Skeletal muscle tissue (tissue), 4 donors: ENCODE results near the gene STIM2. TPM values are rescaled to one million over a fixed set of nuclear protein-coding genes. Genes with fewer than 3 reads are reported as not detected.

Source experiments
- H3K27ac ChIP-seq: one replicate; pipeline ENCODE4 v1.7.0; 2013; ENCODE audit warnings: mild to moderate bottlenecking, low read depth, low read length, inconsistent platforms
- H3K27me3 ChIP-seq, 3 donors: one replicate each; pipeline ENCODE4 v1.7.0; 2013; ENCODE audit warnings: low read length in 3 of 3; ENCODE audit not compliant: control insufficient read depth in 3 of 3, insufficient read depth in 3 of 3
- H3K36me3 ChIP-seq, 3 donors: one replicate each; pipeline ENCODE4 v1.7.0; 2013; ENCODE audit warnings: low read length in 3 of 3; ENCODE audit not compliant: control insufficient read depth in 3 of 3, insufficient read depth in 3 of 3
- H3K4me1 ChIP-seq, 3 donors: one replicate each; pipeline ENCODE4 v1.7.0; 2013; ENCODE audit warnings: low read length in 3 of 3, mild to moderate bottlenecking in 3 of 3; ENCODE audit not compliant: control insufficient read depth in 3 of 3, insufficient read depth in 3 of 3
- H3K4me3 ChIP-seq, 3 donors: one replicate each; pipeline ENCODE4 v1.7.0; 2013; ENCODE audit warnings: low read length in 3 of 3
- H3K9ac ChIP-seq, 3 donors: one replicate each; pipeline ENCODE4 v1.7.0; 2013; ENCODE audit warnings: low read length in 3 of 3, mild to moderate bottlenecking in 3 of 3, moderate library complexity in 2 of 3, low read depth in 1 of 3
- H3K9me3 ChIP-seq, 3 donors: one replicate each; pipeline ENCODE4 v1.7.0; 2013; ENCODE audit warnings: low read length in 3 of 3; ENCODE audit not compliant: control insufficient read depth in 3 of 3
- total RNA-seq: library from RNA; depleted of rRNA; stranded (reverse); fragments of >200 nt; gene quantifications from one replicate; pipeline ENCODE4 v1.2.3, GENCODE V29; 2014
- donor health status: Osteomylitis.

The STIM2 gene
- total RNA-seq, 1 donor from 2014 or later, result 16.2 TPM

DNA sequence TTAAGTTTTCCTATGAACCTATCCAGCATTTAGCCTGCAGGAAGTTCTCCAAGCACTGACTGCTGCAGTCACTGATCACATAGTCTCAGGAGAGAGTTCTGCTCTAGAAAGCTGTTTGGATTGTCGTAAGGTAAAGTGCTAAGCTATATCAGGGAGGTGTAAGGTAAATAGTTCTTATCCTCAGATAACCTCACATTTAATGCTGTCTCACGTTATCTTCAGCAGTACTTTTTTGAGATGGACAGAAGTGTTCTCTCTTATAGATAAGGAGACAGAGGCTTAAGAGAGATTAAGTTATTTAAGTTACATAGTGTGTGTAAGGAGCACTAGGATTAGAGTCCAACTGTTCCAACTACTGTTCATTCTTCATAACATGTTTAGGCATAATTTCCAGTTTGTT lies 77.9 kb downstream of the STIM2 start:
- H3K27me3 ChIP-seq, result no peaks in the 10 kb centered on the region
- H3K36me3 ChIP-seq, result no peaks in the 10 kb centered on the region
- H3K4me1 ChIP-seq, result no peaks in the 10 kb centered on the region
- H3K27ac ChIP-seq, result no peak overlapping the region
- H3K4me3 ChIP-seq, result no peak overlapping the region
- H3K9ac ChIP-seq, result no peak overlapping the region
- H3K9me3 ChIP-seq, result no peaks in the 10 kb centered on the region

DNA sequence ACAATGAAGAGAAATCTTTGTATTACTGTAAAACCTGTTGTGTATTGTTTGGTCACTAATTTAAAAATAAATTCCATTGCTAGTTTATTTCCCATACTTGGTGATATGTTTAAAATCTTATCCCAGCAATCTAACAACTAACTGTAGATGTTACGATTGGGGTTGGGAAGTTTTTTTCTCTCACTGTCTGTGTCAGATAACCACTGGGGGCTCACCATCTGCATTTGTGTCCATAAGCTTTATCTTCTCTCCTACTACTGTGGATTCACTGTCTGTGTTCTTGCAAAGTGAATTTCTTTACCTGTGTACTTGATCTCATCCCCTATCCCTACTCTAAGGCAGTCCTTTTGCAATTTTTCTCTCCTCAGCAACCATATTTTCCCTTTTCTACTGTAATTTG lies 81.3 kb downstream of the STIM2 start:
- H3K4me1 ChIP-seq, result no peaks in the 10 kb centered on the region
- H3K27ac ChIP-seq, result no peak overlapping the region
- H3K27me3 ChIP-seq, result no peaks in the 10 kb centered on the region
- H3K9me3 ChIP-seq, result no peaks in the 10 kb centered on the region
- no peak overlapping the region for H3K4me3 ChIP-seq
- H3K9ac ChIP-seq, result no peak overlapping the region
- no peaks in the 10 kb centered on the region for H3K36me3 ChIP-seq

DNA sequence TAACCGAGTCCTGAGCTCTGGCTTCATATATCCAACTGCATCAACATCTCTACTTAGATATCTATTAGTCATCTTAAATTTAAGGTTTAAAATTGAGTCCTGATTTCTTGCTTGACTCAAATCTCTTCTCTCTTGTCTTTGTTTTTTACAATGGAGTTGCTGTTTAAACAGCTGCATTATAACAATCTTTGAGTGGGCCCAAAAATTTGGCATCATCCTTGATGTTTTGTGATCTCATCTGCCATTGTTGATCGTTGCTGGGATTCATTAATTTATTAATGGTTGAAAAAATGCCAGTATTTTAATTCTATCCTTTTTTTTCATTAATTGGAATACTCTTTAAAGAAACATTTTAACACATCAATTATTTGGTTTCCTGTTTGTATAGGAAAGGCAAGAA lies 82.2 kb downstream of the STIM2 start:
- Histone ChIP-seq H3K27me3 (no peaks in the 10 kb centered on the region), H3K9ac (no peak overlapping the region), H3K4me3 (no peak overlapping the region), H3K4me1 (no peaks in the 10 kb centered on the region), H3K36me3 (no peaks in the 10 kb centered on the region), H3K9me3 (no peaks in the 10 kb centered on the region), H3K27ac (no peak overlapping the region)

DNA sequence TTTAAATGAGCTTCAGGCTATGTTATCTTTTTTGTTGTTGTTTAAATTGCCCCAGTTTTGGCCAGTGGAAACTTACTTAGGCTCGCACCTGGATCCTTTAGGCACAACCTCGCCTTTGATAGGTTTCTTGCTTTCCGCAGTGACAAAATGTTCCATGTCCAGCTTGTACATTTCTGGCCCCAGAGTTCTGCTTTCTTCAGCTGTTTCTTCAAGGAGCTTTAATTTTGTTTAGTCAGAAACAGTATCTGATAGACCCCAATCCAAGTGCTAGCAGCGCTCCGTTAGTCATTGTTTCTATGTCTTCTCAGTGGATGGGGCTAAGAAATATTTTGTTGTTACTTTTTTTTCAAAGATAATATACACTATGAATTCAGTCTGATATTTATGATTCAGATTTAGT lies 82.8 kb downstream of the STIM2 start:
- Histone ChIP-seq H3K27ac (no peak overlapping the region), H3K4me3 (no peak overlapping the region), H3K36me3 (no peaks in the 10 kb centered on the region)

DNA sequence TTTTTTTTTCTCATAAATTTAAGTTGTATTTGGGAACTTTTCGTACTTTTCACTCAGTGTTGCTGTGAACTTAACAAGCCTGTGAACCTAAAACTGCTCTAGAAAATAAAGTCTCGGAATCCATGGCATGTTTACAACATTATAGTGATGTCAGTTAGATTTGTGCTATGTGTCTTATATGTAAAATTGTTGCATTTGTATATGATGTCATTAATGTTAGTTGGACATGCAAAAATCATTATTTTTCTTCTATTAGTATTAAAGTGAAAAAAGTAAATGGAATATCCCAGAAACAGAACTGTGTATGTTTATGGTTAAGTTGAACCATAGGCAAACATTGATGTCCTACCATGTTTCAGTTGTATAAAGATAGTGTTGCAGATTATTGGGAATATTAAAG lies 85.2 kb downstream of the STIM2 start:
- Histone ChIP-seq H3K9me3 (no peaks in the 10 kb centered on the region), H3K9ac (no peak overlapping the region), H3K4me1 (no peaks in the 10 kb centered on the region), H3K27me3 (no peaks in the 10 kb centered on the region), H3K36me3 (no peaks in the 10 kb centered on the region), H3K4me3 (no peak overlapping the region), H3K27ac (no peak overlapping the region)

More for the DNA sequence above, 82.8 kb downstream of the STIM2 start:
- no peak overlapping the region for H3K9ac ChIP-seq
- no peaks in the 10 kb centered on the region for H3K27me3 ChIP-seq
- no peaks in the 10 kb centered on the region for H3K9me3 ChIP-seq
- no peaks in the 10 kb centered on the region for H3K4me1 ChIP-seq

DNA sequence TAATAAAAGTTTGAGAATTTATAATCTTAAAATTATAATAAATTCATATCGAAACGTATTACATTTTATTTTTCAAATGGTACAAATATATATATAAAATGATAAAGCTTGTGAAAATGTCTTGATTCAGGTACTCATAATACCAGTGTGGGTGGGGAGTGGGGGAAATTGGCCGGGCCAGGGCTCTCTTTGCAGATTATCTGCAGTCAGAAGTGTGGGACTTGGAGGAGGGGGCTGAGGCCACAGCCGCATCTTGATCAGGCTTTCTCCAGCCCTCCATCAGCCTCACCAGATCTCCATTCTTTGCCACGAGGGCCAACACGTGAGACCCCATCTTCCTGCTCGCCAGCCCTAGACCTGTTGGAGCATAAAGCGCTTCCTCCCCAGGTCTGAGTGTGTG lies 86.7 kb downstream of the STIM2 start:
- no peaks in the 10 kb centered on the region for H3K9me3 ChIP-seq
- no peaks in the 10 kb centered on the region for H3K36me3 ChIP-seq
- no peaks in the 10 kb centered on the region for H3K4me1 ChIP-seq
- no peak overlapping the region for H3K27ac ChIP-seq
- H3K9ac ChIP-seq, result no peak overlapping the region
- H3K4me3 ChIP-seq, result no peak overlapping the region
- H3K27me3 ChIP-seq, result no peaks in the 10 kb centered on the region

DNA sequence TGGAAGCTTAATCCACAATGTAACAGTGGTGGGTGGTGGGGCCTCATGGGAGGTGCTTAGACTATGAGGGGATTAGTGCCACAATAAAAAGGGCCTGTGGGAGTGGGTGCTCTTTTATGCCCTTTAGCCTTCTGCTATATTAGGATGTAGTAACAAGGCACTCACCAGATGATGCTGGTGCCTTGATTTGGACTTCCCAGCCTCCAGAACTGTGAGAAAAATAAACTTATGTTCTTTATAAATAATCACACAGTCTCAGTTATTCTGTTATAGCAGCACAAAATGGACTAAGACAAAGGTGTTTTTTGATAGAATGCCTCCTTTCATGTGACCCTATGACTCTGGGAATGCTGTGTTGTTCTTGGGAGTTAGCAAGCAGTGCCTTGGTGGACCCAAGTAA lies 89.8 kb downstream of the STIM2 start:
- no peaks in the 10 kb centered on the region for H3K4me1 ChIP-seq
- H3K9ac ChIP-seq, result no peak overlapping the region
- H3K36me3 ChIP-seq, result no peaks in the 10 kb centered on the region
- H3K27ac ChIP-seq, result no peak overlapping the region
- H3K9me3 ChIP-seq, result no peaks in the 10 kb centered on the region
- no peaks in the 10 kb centered on the region for H3K27me3 ChIP-seq
- H3K4me3 ChIP-seq, result no peak overlapping the region

DNA sequence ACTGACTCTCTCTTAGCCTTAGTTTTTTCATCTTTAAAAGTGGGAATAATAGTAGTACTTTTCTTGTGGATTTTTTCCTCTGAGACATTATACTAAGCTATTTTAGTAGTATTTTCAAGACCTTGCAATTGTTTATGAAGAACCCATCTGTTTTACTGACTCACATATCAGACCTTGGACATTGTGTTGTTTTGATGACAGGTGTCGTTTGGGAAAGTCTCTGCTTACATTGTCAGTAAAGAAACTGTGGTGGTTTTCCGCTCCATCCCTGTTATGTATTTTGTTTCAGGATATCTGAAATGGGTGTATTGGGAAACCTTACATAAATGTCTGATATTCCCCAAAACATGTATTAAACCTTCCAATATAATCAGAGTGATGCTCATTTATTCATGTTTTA lies 92.2 kb downstream of the STIM2 start:
- Histone ChIP-seq H3K9me3 (no peaks in the 10 kb centered on the region), H3K4me1 (no peaks in the 10 kb centered on the region), H3K9ac (no peak overlapping the region), H3K4me3 (no peak overlapping the region), H3K36me3 (no peaks in the 10 kb centered on the region), H3K27me3 (no peaks in the 10 kb centered on the region), H3K27ac (no peak overlapping the region)

DNA sequence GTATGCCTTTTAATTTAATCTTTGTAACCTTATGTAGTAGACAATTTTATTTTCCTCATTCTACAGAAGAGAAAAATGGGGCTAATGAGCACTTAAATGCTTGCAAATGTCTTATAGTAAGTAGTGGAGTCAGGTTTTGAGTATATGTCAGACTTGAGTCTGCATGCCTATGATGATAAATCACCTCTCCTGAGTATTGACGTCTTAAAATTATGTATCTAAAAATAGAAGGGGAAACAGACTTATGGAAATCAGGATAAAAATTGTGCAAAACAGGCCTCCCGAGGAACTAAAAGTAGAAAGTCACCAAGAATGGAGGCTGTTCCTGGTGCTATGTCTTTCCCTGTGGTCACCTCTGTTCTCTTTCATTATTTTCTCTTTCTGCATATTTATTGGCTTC lies 92.7 kb downstream of the STIM2 start:
- Histone ChIP-seq H3K4me3 (no peak overlapping the region), H3K4me1 (no peaks in the 10 kb centered on the region), H3K27me3 (no peaks in the 10 kb centered on the region), H3K9ac (no peak overlapping the region), H3K27ac (no peak overlapping the region), H3K36me3 (no peaks in the 10 kb centered on the region), H3K9me3 (no peaks in the 10 kb centered on the region)

DNA sequence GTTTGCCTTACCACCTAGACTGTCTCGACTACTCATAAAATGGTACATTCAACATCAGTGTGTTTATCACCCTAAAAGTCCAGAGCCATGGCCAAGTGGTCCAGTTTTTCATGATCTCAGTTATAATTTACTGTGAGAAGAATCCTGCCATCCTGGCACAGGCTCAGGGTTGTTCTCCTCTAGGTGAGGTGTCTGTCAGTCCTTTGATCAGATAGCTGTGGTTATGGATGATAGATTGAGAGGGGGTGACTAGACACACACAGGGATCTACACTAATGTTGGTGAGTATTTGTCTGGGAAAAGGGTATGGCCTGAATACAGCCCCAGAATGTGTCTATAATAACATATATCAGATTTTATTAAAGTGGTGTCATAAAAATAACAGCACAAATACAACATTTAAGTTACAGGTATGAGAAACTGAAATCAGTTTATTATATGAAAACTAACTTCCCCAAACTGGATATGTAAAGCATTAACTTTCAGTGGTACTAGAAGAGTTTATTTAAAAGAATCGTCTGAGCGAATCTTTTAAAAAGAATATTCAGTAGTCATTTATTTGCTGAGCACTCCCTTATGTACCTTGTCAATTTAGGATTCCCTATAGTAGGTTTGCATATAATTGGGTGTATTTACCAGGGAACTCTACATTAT lies 93.3 kb downstream of the STIM2 start:
- H3K9me3 ChIP-seq, result no peaks in the 10 kb centered on the region
- no peak overlapping the region for H3K4me3 ChIP-seq
- H3K9ac ChIP-seq, result no peak overlapping the region
- H3K36me3 ChIP-seq, result no peaks in the 10 kb centered on the region
- H3K4me1 ChIP-seq, result no peaks in the 10 kb centered on the region
- H3K27me3 ChIP-seq, result no peaks in the 10 kb centered on the region
- no peak overlapping the region for H3K27ac ChIP-seq

DNA sequence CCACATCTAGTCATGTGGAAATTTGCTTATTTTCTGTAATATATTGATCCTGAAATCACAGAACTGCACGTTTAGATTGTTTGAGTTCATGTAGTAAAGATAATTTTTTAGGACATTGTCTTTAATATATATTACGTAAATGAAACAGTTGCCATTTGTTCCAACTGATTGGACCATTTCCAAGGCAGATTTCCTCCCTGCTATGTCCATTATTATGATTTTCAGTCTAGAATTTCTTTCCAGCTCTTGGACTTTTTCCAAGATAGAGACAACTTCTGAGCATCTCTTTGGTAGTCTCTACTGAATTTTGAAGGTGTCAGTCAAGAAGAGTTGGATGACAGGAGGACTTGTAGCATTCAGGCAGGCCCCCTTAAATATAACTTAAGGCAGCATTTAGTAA lies 94.6 kb downstream of the STIM2 start:
- no peaks in the 10 kb centered on the region for H3K4me1 ChIP-seq
- H3K27me3 ChIP-seq, result no peaks in the 10 kb centered on the region
- H3K9ac ChIP-seq, result no peak overlapping the region
- H3K9me3 ChIP-seq, result no peaks in the 10 kb centered on the region
- no peaks in the 10 kb centered on the region for H3K36me3 ChIP-seq
- no peak overlapping the region for H3K4me3 ChIP-seq
- H3K27ac ChIP-seq, result no peak overlapping the region
